ENCODE data around the gene SPNS2.
A peak's percentile ranks its signal among the peaks of the same experiment; 100 is the strongest.

The SPNS2 gene

DNA sequence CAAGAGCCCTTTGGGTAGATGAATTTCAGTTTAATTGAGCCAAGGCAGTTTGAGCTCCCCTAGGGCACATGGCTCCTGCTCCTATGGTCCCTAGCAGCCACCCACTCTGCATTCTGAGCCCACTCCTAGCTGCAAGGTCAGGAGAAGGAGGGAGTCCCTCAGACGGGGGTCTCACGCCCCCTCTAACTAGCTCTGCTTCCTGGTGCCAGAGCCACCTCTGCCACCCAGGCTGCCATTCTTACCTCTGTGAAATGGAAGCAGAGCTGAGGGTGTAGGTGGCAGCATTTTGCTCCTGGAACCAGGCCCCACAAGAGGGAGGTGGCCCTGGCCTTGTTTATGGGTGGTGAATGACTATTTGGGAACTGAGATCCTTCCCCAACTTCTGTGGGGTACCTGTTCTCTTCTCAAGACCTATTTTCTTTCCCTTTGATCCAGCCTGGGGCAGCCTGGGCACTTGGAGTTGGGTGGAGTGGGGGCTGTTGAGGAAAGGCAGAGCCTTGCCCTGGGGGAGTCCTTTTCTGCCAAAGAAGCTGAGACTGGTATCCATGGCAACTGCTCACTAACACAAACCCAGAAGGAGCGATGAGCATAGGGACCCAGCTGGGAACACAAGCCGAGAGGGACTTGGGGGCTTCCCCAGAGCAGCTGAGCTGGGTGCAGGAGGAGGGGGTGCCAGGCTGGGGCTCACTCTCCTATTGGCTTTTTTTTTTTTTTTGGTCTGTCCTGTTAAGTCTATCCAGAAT lies 4.8 kb downstream of the SPNS2 start:
- DNase-seq (ENCODE audit: low read depth, low spot score), result peak; percentile 61

DNA sequence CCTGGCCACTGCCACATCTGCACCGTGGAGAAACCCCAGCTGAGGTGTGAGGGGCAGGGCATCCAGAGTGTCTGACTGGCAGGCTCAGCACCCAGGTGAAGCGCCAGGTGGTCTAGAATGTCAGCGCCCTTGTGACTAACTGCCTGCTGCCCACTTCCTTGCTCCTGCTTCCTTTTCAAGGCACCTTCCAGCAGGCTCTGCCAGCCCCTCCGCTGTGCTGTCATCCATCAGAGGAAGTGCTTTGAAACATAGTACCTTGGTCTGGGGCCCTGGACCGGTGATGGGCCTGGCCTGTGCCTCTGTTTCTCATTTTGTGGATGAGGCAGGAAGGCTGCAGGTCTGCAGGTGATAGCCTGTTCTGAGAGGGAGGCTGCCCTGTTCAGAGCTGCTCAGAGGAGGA lies 5.5 kb downstream of the SPNS2 start:
- no peak for DNase-seq (ENCODE audit: low read depth, low spot score)

DNA sequence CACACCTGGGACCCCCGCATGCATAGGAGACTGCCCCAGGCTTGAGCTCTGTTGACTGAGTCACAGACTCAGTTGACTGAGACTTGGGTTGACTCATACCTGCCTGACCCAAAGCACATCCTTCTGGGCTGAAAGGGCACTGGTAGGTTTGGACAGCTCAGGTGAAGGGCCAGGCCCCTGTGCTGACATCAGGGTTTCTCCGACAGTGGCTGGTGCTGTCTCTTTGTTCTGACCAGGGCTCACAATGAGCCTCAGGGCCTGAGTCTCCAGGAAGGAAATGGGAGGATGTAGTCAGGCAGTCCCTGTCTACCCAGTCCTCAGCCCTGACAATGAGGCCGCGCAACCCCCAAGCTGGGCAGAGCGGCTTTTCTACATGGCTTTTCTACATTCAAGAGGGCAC lies 6.5 kb downstream of the SPNS2 start:
- peak; percentile 89 for DNase-seq (ENCODE audit: low read depth, low spot score)

DNA sequence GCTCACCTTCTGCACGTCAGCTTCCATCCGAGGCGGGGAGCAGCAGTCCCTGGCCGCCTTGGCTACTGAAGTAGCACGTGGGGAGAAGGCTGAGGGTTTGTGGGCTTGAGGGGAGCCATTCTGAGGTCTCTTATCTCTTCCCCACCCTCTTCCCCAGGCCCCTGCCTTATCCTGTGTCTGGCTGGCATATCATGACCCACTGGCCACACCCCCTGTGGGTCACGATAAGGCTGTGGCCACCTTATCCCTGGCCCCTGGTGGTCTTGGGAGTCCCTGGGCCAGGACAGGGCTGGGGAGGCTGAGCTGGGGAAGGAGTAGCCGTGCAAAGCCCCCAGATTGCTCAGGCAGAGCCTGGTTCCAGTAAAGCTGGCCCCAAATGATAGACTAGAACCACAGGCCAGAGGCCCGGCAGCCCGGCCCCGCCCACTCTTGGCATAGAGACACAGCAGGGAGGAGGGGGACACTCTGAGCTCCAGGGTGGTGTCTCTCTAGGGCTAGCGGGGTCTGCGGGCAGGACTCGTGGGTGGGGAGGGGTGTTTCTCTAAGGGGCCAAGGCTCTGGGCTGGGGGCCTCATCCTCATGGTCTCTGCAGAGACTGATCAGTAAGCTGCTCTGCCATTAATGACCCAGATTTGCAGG lies 7.6 kb downstream of the SPNS2 start:
- DNase-seq (ENCODE audit: low read depth, low spot score), result no peak

DNA sequence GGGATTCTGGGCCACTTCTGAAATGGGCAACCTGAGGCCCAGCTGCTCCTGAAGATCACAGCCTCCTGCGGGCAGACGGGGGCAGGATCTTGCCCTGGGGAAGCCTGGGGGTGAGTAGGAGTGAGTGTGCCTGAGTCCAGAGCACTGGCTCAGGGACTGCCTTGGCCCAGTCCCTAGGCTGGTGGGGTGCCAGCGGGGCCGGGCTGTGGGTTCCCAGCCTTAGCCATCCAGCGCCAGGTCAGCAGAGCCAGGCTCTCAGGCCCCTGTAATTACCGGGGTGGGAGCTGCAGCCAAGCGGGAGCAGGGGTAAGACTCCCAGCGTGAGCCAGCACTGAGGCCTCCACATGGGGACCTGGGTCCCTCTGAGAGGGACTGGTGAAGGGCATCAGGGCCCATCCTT lies 8.2 kb downstream of the SPNS2 start:
- no peak for DNase-seq (ENCODE audit: low read depth, low spot score)

DNA sequence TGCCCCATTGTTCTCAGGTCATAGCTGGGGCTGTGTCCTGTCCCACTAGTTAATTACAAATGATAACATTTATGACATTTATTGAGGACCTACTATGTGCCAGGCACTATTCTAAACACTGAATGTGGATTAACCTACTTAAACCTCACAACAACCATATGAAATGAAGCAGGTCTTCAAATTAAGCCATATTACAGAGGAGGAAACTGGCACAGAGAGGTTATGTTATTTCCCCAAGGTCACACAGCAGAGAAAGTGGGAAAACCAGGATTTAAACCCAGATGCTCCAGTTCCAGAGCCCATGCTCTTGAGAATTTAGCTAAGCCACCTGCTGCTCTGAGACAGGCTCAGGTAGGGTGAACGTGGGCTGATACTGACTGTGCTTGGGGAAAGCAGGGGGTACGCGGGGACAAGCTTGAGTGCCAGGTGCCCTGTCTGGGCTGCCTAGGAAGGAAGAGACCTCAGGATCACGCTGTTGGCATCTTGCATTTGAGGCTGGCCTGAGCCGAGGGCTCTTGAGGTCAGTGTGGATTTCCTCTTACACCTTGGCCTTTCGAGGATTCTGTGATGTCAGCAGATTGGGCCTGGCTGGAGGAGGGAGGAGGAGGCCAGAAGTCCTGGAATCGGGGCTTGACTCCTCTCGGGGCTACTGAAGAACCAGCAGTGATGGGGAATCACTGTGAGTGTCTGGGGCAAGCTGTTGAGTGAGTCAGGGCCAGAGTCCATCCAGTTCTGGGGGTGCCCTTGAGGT lies 8.9 kb downstream of the SPNS2 start:
- no peak for DNase-seq (ENCODE audit: low read depth, low spot score)

DNA sequence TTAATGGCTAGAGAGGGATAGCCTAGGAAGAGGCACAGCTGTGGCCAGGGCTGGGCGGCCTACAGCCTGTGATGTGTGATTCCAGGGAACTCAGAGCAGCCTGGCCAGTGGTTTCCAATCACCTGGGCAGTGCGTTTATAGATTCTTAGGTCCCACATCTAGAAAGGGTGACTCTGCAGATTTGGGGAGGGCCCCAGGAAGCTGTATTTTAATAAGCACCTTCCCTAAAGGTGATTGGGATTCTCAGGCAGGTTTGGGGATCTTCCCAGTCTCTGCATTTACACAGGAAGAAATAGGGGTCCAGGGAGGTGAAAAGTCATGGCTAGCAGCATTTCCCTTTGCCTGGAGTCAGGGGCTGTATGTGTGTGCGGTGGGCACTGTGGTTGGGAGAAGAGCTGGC lies 9.5 kb downstream of the SPNS2 start:
- DNase-seq (ENCODE audit: low read depth, low spot score), result no peak

DNA sequence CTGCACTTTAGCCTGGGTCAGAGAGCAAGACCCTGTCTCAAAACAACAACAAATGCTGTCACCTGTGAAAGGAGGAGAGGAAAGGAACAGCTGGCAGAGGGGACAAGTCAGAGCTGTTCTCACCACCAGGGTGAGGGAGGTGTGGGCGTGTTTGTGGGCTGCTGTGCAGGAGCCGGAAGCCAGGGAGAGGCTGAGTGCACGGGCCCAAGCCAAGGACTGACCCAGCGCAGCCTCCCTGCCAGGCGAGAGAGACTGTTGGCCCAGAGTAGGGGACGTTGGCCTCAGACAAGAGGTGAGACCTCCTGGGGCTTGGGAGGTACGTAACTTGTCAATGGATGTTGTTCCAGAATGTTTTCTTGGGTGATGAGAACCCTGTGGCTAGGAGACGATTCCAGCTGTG lies 10.7 kb downstream of the SPNS2 start:
- DNase-seq (ENCODE audit: low read depth, low spot score), result no peak

DNA sequence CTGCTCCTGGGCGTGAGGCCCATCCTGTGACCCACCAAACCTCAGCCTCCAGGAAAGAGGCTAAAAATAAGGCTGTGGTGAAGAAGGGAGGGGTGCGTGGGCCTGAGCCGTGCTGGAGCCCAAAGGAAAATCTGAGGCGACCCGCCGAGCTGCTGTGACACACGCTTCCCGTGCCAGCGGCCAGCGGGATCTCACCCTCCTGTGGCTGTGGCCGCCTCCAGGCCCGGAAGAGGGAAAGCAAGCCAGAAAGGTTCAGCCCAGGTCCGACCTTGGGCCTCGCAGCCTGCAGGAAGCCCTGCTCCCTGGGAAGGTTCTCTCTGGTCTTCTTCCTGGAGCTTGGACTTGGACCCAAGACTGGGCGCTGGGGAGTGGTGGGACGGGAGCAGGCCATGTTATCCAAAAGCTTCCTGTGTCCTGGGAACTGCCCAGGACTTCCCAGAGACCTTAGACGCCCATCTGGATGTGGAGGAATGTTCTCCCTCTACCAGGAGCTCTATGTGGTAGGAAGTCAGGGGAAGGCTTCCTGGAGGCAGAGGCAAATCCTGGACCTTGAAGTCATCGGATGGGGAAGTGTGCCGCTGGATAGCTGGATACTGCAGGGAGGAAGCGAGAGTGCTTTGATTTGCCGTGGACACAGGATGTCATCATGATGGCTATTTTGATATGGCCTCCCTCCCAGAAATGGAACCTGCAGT lies 11.4 kb downstream of the SPNS2 start:
- DNase-seq (ENCODE audit: low read depth, low spot score), result no peak

DNA sequence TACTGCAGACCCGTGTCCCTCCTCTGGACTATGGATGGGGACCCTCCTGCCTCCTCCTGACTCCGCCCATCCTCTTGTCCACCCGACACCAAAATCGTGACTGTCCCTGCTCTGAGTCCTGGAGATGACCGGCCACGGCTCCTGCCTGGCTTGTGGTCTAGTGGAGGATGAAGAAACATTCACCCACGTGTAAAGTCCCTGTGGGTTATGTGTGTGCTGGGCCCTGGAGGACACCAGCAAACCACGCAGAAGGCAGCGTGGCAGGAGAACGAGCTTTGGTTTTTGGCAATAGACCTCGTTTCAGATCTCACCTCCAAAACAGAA lies 11.9 kb downstream of the SPNS2 start:
- DNase-seq (ENCODE audit: low read depth, low spot score), result no peak

DNA sequence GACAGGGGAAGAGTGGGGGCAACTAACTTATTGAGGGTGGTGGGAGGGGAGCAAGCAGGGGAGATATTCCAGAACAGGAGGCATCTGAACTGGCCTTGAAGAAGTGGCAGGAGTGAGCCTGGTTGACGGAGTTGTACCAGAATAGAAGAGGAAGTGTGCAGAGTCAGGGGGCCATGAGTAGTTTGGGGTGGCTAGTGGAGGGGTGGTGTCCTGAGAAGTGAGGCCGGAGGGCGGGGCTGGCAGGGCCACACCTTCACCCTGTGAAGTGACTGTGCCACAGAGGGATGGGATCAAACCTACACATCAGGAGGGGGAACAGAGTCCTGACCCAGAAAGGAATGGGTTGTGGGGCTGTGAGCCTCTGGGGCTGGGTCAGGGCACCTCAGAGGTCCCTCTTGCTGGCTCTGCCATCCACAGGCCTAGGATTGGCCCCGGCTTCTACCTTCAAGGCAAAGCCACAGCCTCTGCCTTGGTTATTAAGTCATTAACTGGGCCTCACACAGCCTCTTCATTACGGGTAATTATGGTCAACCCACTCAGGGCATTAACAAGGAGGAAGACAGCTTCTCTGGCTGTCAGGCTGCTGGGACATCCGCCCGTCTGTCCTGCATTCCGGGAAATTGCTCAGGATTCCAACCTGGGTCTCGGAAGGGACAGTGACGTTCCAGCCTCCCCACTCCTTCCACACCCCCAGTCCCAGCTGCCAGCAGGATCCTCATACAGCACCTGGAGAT lies 12.7 kb downstream of the SPNS2 start:
- no peak for DNase-seq (ENCODE audit: low read depth, low spot score)

DNA sequence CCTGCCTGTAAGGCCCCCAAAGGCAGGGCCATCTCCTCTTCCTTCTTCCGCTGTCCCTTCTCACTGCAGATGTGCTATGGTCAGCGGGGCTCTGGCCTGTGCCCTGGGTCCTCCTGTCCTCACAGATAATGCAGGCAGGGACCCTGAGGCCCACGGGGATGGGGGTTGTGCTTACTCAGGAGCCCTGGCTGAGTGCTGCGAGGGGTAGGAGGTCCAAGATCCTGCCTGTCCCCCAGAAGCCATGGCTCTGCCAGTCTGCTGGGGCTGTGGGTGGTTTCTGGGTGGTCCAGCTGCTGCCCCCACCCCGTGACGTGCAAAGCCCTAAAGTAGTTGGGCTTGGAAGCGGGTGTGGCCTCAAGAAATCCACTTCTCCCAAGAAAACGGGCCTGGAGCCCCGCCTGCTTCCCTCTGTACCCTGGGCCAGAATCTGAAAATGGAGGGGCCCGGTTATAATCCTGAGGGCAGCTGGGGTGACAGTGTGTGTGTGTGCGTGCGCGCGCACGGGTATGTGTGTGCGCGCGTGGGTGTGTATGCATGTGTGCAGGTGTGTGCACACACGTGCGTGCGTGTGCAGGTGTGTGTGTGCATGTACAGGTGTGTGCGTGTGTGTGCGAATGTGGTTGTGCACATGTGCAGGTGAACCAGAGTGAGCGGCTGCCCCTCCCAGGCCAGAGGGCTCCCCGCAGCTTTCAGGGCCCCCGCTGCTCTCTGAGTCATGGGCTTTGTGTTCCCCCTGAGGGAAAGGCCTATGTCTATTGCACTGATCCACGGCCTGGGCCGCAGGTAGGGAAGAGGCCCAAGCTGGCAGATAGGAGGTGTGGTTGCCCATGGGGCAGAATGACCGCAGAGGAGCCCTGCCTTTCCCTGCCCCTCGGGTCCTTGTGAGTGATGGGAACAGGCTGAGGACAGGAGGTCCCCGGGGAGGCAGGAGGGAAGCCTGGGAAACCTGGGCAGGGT lies 13.8 kb downstream of the SPNS2 start:
- DNase-seq (ENCODE audit: low read depth, low spot score), result no peak

DNA sequence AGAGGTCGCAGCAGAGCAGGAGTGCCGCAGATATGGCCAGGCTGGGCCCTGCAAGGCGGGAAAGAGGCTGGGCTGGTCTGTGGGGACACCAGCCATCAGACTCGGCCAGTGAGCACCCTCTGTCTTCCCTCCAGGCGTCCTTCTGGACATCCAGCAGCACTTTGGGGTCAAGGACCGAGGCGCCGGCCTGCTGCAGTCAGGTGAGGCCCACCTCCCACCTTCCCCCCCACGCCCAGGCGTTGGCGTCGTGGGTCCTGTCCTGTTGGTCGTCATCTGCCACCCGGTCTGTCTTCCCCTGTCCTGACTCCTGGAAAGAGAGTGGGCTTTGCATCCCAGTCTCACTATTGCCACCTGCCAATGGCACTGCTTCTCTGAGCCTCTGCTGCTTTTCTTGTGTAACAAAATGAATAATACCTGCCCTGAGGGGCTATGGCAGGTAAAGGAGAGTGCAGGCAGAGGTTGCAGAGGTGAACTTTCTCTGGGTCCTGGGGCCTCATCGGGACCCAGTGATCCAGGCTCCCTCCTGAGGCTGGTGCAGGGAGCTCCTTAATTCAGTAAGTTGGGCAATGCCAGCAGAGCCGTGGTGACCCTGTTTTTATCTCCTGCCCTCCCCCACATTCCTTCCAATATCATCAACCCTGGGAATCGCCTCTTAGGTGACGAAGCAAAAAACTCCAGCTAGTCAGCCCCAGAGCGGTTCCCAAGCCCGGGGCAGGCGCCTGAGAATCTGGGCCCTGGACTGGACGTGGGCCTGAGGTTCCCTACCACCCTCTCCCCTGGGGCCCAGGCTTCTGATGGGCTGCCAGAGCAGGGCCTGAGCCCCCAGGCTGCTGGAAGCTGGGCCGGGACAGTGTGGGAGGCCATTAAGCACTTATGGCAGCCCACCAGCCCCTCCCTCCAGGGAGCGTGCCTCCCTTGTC lies 14.7 kb downstream of the SPNS2 start:
- DNase-seq (ENCODE audit: low read depth, low spot score), result peak; percentile 74

DNA sequence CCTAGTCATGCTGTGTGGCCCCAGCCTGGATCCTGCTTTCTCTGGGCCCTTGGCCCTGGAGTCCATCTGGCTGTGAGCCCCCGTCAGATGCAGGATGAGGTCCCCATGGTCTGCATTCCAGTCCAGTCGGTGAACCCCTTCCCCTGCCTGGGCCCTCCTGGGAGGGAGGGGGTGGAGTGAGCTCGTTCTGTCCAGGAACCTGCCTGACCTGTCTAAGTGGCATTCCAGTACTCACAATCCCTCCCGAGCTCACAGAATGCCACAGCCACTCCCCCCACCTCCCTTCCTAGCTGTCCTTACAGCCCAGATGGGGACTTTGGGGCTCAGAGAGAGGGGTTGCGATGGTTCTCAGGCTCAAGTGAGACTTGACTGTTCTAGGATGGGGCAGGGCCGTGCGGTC lies 15.5 kb downstream of the SPNS2 start:
- DNase-seq (ENCODE audit: low read depth, low spot score), result peak; percentile 89

DNA sequence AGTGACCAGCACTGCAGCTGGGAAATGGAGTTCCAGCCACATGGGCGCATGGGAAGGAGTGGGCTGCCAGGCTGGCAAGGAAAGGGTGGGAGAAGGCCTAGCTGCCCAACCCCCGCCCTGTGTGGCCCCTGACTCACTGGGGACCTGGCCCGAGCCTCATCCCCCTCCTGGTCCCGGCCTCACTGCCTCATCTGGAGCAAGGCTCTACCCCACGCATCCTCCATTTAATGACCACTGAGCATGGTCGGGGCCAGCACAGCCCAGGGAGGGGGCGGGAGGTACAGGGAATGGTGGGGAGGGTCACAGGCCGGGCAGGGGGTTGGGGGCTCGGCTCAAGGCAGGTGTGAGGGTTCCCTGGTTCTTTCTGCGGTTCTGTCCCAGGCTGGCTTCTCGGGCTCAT lies 16.1 kb downstream of the SPNS2 start:
- DNase-seq (ENCODE audit: low read depth, low spot score), result no peak

DNA sequence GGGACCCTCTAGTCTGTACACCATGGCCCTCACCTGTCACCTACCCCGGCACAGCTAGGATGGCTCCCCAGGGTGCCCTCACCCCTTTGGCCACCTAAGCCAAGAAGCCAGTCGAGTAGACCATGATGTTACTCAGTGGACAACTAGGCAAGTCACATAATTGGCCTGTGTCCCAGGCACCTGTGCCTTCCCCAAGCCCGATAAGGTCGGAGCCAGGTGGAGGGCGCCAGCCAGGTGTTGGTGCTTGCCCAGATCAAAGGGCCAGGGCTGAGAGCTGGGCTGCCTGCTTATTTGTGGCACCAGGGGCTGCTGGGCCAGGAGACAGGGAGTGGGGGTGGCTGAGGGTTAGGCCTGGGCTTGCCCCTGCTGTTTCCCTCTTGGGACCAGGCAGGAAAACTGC lies 16.8 kb downstream of the SPNS2 start:
- DNase-seq (ENCODE audit: low read depth, low spot score), result no peak

DNA sequence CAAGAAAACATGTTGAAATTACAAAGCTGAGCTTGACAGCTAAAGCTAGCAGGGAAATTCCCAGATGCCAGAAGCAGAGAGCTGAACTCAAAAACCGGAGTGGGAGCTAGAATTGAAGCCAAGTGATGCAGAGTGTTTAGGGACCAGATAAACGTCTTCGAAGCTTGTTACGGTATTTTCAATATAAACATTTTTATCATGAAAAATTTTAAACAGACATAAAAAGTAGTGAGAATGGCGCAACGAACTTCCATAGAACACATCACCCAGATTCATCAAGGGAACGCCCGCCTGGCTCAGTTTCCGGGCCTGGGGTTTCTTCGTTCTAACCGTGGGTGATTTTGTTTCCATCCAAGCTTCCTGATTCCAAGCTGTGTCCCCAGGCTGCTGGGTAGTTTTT lies 18.1 kb downstream of the SPNS2 start:
- no peak for DNase-seq (ENCODE audit: low read depth, low spot score)

DNA sequence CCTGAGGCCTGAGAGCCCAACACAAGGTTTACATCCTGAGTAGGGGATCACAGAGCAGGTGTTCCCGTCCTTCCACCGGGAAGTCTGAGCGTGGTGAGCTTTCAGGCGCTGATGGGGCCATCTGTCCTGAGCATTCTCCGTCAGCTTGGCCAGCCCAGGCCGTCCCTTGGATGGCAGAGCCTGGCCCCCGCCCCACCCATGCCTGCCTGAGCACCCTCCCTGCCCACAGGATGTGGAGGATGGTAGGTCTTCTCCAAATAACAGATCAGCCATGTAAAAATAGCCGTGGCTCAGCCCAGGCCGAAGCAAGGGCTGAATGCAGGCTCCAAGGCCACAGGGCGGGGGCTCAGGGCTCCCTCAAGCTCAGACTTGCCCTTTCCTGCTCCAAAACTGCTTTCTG lies 20.2 kb downstream of the SPNS2 start:
- no peak for DNase-seq (ENCODE audit: low read depth, low spot score)

DNA sequence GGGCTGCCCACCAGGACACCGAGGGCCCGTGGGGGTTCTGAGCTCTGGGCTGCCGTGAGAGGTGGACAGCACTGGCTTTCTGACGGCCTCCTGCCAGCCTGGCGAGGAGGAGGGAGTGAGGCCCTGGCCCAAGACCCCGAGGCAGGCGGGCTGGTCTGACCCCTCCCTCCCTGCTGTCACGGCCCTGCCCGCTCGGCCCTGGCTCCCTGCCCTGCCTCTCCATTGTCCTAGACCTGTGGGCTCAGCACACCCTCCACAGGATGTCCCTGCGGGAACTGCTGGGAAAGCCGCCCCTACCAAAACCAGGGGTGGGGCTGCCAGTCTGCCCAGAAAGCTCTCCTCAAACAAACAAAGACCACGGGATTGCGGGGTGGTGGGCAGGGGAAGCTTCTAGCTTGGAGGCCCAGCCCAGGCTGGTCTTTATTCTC lies 20.7 kb downstream of the SPNS2 start:
- no peak for DNase-seq (ENCODE audit: low read depth, low spot score)

All from ELF-1 (cell line).